Measurements from ENCODE around the gene ARF3.

GRCh38 chr12:48990552-48990951 is 33.3 kb upstream of the ARF3 start:
- no peak for TF ChIP-seq CTCF (IDR thresholded peaks at IDR 0.05)
- no peak for TF ChIP-seq POLR2A (IDR thresholded peaks at IDR 0.05)
